ENCODE results near the gene PPM1F. TPM values are rescaled to one million over a fixed set of nuclear protein-coding genes. Genes with fewer than 3 reads are reported as not detected.

The PPM1F gene
- total RNA-seq, 1 experiment from 2014 or later: 21.1 TPM

DNA sequence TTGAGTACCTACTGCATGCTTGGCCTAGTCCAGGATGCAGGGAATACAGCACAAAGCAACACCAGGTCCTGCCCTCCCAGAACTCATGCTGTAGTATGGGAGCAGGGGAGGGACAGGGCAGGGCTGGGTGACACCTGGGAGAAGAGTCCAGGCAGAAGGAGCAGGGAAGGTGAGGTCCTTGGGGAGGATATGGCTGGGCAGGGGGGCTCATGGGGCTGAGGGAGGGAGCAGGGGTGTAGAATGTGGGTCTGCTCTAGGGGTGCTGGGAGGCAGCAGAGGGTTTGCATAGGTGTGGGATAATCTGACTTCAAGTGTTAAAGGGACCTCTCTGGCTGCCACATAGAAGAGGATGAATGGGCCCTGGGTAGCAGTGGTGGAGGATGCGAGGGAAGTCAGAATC lies 25.2 kb upstream of the PPM1F start:
- H2BK12ac ChIP-seq (ENCODE audit: insufficient read length, low read depth, low read length): no peak overlapping the region
- no peak overlapping the region for H3K56ac ChIP-seq (ENCODE audit: insufficient read length, low read depth, low read length)
- no peak overlapping the region for H2BK5ac ChIP-seq (ENCODE audit: insufficient read length, low read length)
- H3K4ac ChIP-seq (ENCODE audit: low read depth, low read length): no peak overlapping the region
- WGBS (ENCODE audit: extremely low coverage, insufficient read length, low lambda C conversion rate): no CpG with 5 or more reads among the region's 1 CpG
- H4K8ac ChIP-seq (replicated peaks; ENCODE audit: insufficient read length, low read depth, low read length): no peak overlapping the region
- no peak overlapping the region for H3K18ac ChIP-seq (ENCODE audit: insufficient read length, low read depth, low read length)
- H3K27ac ChIP-seq (ENCODE audit: insufficient read length, low read depth, low read length): no peak overlapping the region
- peaks cover 3% of the 10 kb centered on the region for H3K79me1 ChIP-seq (ENCODE audit: insufficient read depth, low read depth, low read length, poor library complexity, severe bottlenecking)
- H3K14ac ChIP-seq (ENCODE audit: insufficient read depth, low read length): no peak overlapping the region
- no peaks in the 10 kb centered on the region for H4K20me1 ChIP-seq (ENCODE audit: control insufficient read depth, insufficient read depth, insufficient read length)
- no peak overlapping the region for H2BK120ac ChIP-seq (ENCODE audit: low read depth, low read length, poor library complexity, severe bottlenecking)
- H2BK20ac ChIP-seq (ENCODE audit: low read depth, low read length, poor library complexity, severe bottlenecking): no peak overlapping the region
- H3K23me2 ChIP-seq (ENCODE audit: insufficient read length, low read depth, low read length, poor library complexity, severe bottlenecking): peaks cover 9% of the 10 kb centered on the region
- H3K27ac Mint-ChIP-seq: no peak overlapping the region
- no peak overlapping the region for H4K5ac ChIP-seq (ENCODE audit: insufficient read length, low read depth, low read length)
- no peak overlapping the region for H2AFZ ChIP-seq (ENCODE audit: low read length)
- H3K4me1 ChIP-seq (ENCODE audit: insufficient read depth, low read length): no peaks in the 10 kb centered on the region
- H3K27me3 Mint-ChIP-seq (ENCODE audit: low read depth): peaks cover 2% of the 10 kb centered on the region
- H3T11ph ChIP-seq (ENCODE audit: low read length): no peak overlapping the region
- TF ChIP-seq, protein P1, sequence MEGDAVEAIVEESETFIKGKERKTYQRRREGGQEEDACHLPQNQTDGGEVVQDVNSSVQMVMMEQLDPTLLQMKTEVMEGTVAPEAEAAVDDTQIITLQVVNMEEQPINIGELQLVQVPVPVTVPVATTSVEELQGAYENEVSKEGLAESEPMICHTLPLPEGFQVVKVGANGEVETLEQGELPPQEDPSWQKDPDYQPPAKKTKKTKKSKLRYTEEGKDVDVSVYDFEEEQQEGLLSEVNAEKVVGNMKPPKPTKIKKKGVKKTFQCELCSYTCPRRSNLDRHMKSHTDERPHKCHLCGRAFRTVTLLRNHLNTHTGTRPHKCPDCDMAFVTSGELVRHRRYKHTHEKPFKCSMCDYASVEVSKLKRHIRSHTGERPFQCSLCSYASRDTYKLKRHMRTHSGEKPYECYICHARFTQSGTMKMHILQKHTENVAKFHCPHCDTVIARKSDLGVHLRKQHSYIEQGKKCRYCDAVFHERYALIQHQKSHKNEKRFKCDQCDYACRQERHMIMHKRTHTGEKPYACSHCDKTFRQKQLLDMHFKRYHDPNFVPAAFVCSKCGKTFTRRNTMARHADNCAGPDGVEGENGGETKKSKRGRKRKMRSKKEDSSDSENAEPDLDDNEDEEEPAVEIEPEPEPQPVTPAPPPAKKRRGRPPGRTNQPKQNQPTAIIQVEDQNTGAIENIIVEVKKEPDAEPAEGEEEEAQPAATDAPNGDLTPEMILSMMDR (conservative IDR thresholded peaks at IDR 0.05): no peak
- no peak overlapping the region for H3K23ac ChIP-seq (ENCODE audit: insufficient read length, low read depth, low read length)
- H3K36me3 Mint-ChIP-seq (ENCODE audit: insufficient read depth in 1 of 3, low read depth in 3 of 3): peaks cover 15 to 41% (median 40%) of the 10 kb centered on the region in 3 experiments; a peak in 6 of 7 replicates
- no peaks in the 10 kb centered on the region for H3K9me3 ChIP-seq (ENCODE audit: control insufficient read depth, low read depth, low read length)
- no peak overlapping the region for H4K91ac ChIP-seq (ENCODE audit: insufficient read length, low read depth, low read length)
- H3K4me2 ChIP-seq (ENCODE audit: insufficient read depth, insufficient read length, low read length): no peak overlapping the region
- DNase-seq: no peak
- no peak overlapping the region for H2BK15ac ChIP-seq (ENCODE audit: low read depth, low read length)
- H3K9ac ChIP-seq (ENCODE audit: extremely low read depth, insufficient read length, low read length): no peak overlapping the region
- peaks cover 4 to 9% of the 10 kb centered on the region in 2 experiments for H3K4me1 Mint-ChIP-seq
- no peaks in the 10 kb centered on the region; the same call in 1 of the 2 replicates for H3K27me3 ChIP-seq (ENCODE audit: insufficient read depth, low read length)
- no peaks in the 10 kb centered on the region for H3K9me3 Mint-ChIP-seq
- H3K4me3 Mint-ChIP-seq: no peak overlapping the region
- no peak overlapping the region for H2AK5ac ChIP-seq (ENCODE audit: insufficient read length, low read length)
- no peaks in the 10 kb centered on the region; the same call in 1 of the 2 replicates for H3K79me2 ChIP-seq (ENCODE audit: insufficient read depth, low read length)

All from H9 (cell line).